Endodermal cell (in vitro differentiated cells): ENCODE data around the gene ZFYVE19. TPM values are rescaled to one million over a fixed set of nuclear protein-coding genes. Genes with fewer than 3 reads are reported as not detected.
A peak's percentile ranks its signal among the peaks of the same experiment; 100 is the strongest.

Experiments used
- DNase-seq: peaks from one replicate; pipeline ENCODE4 v3.0.0-alpha.2; 2017
- H3K27ac ChIP-seq: 2 replicates; pipeline ENCODE4 v1.5.1; 2013; ENCODE audit warnings: mild to moderate bottlenecking, low read depth, low read length, moderate library complexity
- H3K27me3 ChIP-seq: 2 replicates; pipeline ENCODE4 v1.6.1; 2013; ENCODE audit warnings: mild to moderate bottlenecking, low read length, moderate library complexity; ENCODE audit not compliant: insufficient read depth, control insufficient read depth, poor library complexity, severe bottlenecking
- H3K36me3 ChIP-seq: 2 replicates; pipeline ENCODE4 v1.7.0; 2013; ENCODE audit warnings: mild to moderate bottlenecking, low read length, moderate library complexity; ENCODE audit not compliant: control insufficient read depth, insufficient read depth
- H3K4me1 ChIP-seq: one replicate; pipeline ENCODE4 v1.7.0; 2013; ENCODE audit warnings: low read length; ENCODE audit not compliant: control insufficient read depth, insufficient read depth
- H3K4me3 ChIP-seq: 2 replicates; pipeline ENCODE4 v1.5.1; 2013; ENCODE audit warnings: mild to moderate bottlenecking, low read length, moderate library complexity
- H3K9ac ChIP-seq: 2 replicates; pipeline ENCODE4 v1.6.1; 2013; ENCODE audit warnings: mild to moderate bottlenecking, low read length, moderate library complexity; ENCODE audit not compliant: poor library complexity, severe bottlenecking; ENCODE audit errors: extremely low read depth
- H3K9me3 ChIP-seq: 2 replicates; pipeline ENCODE4 v1.6.1; 2013; ENCODE audit warnings: mild to moderate bottlenecking, low read length, moderate library complexity; ENCODE audit not compliant: control insufficient read depth
- H3K27ac Mint-ChIP-seq: 2 replicates; pipeline ENCODE4 v1.8.0; 2020; ENCODE audit warnings: mixed read lengths
- H3K27me3 Mint-ChIP-seq: 2 replicates; pipeline ENCODE4 v1.8.0; 2021; ENCODE audit warnings: mild to moderate bottlenecking, mixed read lengths; ENCODE audit not compliant: insufficient read depth
- H3K36me3 Mint-ChIP-seq: 2 replicates; pipeline ENCODE4 v1.8.0; 2020; ENCODE audit warnings: low read depth, mixed read lengths
- H3K4me1 Mint-ChIP-seq: 2 replicates; pipeline ENCODE4 v1.8.0; 2020; ENCODE audit warnings: mixed read lengths
- H3K4me3 Mint-ChIP-seq: 2 replicates; pipeline ENCODE4 v1.8.0; 2020; ENCODE audit warnings: mild to moderate bottlenecking, moderate library complexity, mixed read lengths
- H3K9me3 Mint-ChIP-seq: 2 replicates; pipeline ENCODE4 v1.8.0; 2020; ENCODE audit warnings: mild to moderate bottlenecking, mixed read lengths
- WGBS, 2 experiments: methylation state at CpG; one replicate each; pipeline versions ENCODE4 v1.1.5 to v1.1.7; 2013; ENCODE audit warnings: missing lambda C conversion rate in 2 of 2, mixed read lengths in 1 of 2; ENCODE audit not compliant: insufficient coverage in 1 of 2, insufficient read length in 1 of 2; 5-methylcytosine and 5-hydroxymethylcytosine counted together
- total RNA-seq, 2 donors: library from RNA; stranded (reverse); fragmentation: NEBNext Ultra II Directional in 1 of 2; extraction: Animal tissue kit (Norgen Biotek cat#: 25700) in 1 of 2; gene quantifications; 2 replicates in 1 of 2; 3 replicates in 1 of 2; pipeline ENCODE4 v1.2.1, GENCODE V29; 2021
- TF ChIP-seq, protein P1 (sequence below): fragments of 200-600 bp; sonication (generic); conservative IDR thresholded peaks from 2 replicates; pipeline ENCODE4 v1.5.0; 2021; ENCODE audit warnings: antibody characterized with exemption, mild to moderate bottlenecking

Gene ZFYVE19
- total RNA-seq, 2 donors from 2014 or later: 15.6 to 15.9 TPM

- Histone ChIP-seq H3K27ac (no peak overlapping the region), H3K9me3 (no peaks in the 10 kb centered on the region), H3K4me1 (no peaks in the 10 kb centered on the region), H3K9ac (no peak overlapping the region), H3K27me3 (no peaks in the 10 kb centered on the region), H3K4me3 (no peak overlapping the region), H3K36me3 (peaks cover 23% of the 10 kb centered on the region)
- peaks cover 4% of the 10 kb centered on the region for H3K4me1 Mint-ChIP-seq
- TF ChIP-seq, protein P1, sequence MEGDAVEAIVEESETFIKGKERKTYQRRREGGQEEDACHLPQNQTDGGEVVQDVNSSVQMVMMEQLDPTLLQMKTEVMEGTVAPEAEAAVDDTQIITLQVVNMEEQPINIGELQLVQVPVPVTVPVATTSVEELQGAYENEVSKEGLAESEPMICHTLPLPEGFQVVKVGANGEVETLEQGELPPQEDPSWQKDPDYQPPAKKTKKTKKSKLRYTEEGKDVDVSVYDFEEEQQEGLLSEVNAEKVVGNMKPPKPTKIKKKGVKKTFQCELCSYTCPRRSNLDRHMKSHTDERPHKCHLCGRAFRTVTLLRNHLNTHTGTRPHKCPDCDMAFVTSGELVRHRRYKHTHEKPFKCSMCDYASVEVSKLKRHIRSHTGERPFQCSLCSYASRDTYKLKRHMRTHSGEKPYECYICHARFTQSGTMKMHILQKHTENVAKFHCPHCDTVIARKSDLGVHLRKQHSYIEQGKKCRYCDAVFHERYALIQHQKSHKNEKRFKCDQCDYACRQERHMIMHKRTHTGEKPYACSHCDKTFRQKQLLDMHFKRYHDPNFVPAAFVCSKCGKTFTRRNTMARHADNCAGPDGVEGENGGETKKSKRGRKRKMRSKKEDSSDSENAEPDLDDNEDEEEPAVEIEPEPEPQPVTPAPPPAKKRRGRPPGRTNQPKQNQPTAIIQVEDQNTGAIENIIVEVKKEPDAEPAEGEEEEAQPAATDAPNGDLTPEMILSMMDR: no peak
- no peak overlapping the region for H3K27ac Mint-ChIP-seq
- no peaks in the 10 kb centered on the region for H3K27me3 Mint-ChIP-seq
- no peaks in the 10 kb centered on the region for H3K9me3 Mint-ChIP-seq
- DNase-seq: no peak
- H3K36me3 Mint-ChIP-seq: peaks cover 45% of the 10 kb centered on the region
- no peak overlapping the region for H3K4me3 Mint-ChIP-seq
- 89 to 90% methylated on average over 2 to 13 of the region's 13 CpGs for WGBS, 2 experiments
Measured at GRCh38 chr15:40855706-40856234, 48.9 kb downstream of the ZFYVE19 start.

DNA sequence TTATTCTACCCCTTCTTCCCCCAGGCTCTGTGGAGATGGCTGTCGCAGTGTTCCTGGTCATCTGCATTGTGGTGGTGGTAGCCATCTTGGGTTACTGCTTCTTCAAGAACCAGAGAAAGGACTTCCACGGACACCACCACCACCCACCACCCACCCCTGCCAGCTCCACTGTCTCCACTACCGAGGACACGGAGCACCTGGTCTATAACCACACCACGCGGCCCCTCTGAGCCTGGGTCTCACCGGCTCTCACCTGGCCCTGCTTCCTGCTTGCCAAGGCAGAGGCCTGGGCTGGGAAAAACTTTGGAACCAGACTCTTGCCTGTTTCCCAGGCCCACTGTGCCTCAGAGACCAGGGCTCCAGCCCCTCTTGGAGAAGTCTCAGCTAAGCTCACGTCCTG lies 49.9 kb downstream of the ZFYVE19 start:
- Histone ChIP-seq H3K9me3 (no peaks in the 10 kb centered on the region), H3K27ac (no peak overlapping the region), H3K36me3 (peaks cover 23% of the 10 kb centered on the region), H3K9ac (no peak overlapping the region), H3K4me1 (no peaks in the 10 kb centered on the region), H3K27me3 (no peaks in the 10 kb centered on the region), H3K4me3 (no peak overlapping the region)
- no peaks in the 10 kb centered on the region for H3K27me3 Mint-ChIP-seq
- H3K27ac Mint-ChIP-seq: no peak overlapping the region
- H3K4me1 Mint-ChIP-seq: peaks cover 4% of the 10 kb centered on the region
- H3K36me3 Mint-ChIP-seq: peaks cover 39% of the 10 kb centered on the region
- no peak overlapping the region for H3K4me3 Mint-ChIP-seq
- DNase-seq: no peak
- no peaks in the 10 kb centered on the region for H3K9me3 Mint-ChIP-seq
- TF ChIP-seq, protein P1: no peak
- WGBS, 2 experiments: 90% methylated on average over 8 of the region's 8 CpGs; no CpG with 5 or more reads in 1 of the 2 experiments

GRCh38 chr15:40857601-40858341 lies 50.9 kb downstream of the ZFYVE19 start:
- Histone ChIP-seq H3K36me3 (peaks cover 23% of the 10 kb centered on the region), H3K4me3 (no peak overlapping the region), H3K27ac (no peak overlapping the region), H3K27me3 (no peaks in the 10 kb centered on the region), H3K4me1 (no peaks in the 10 kb centered on the region), H3K9me3 (no peaks in the 10 kb centered on the region), H3K9ac (no peak overlapping the region)
- Mint-ChIP-seq H3K27ac (peak overlapping the region; percentile 80), H3K4me3 (no peak overlapping the region), H3K36me3 (peaks cover 31% of the 10 kb centered on the region), H3K9me3 (no peaks in the 10 kb centered on the region), H3K4me1 (peaks cover 8% of the 10 kb centered on the region), H3K27me3 (no peaks in the 10 kb centered on the region)
- TF ChIP-seq, protein P1: peak; percentile 96
- WGBS, 2 experiments: 59 to 60% methylated on average over 13 to 15 of the region's 15 CpGs
- peak; percentile 97 for DNase-seq
